NCI-H2227 treated with DMSO at 0.1 percent for 48 hours (cell line): ENCODE results near the gene PLA2G4B.

Source experiments
- DNase-seq: peaks from one replicate; lab custom pipeline; 2025; lab: John Stamatoyannopoulos, UW

The PLA2G4B gene

GRCh38 chr15:41851755-41852370 lies 13.2 kb downstream of the PLA2G4B start:
- no peak for DNase-seq

DNA sequence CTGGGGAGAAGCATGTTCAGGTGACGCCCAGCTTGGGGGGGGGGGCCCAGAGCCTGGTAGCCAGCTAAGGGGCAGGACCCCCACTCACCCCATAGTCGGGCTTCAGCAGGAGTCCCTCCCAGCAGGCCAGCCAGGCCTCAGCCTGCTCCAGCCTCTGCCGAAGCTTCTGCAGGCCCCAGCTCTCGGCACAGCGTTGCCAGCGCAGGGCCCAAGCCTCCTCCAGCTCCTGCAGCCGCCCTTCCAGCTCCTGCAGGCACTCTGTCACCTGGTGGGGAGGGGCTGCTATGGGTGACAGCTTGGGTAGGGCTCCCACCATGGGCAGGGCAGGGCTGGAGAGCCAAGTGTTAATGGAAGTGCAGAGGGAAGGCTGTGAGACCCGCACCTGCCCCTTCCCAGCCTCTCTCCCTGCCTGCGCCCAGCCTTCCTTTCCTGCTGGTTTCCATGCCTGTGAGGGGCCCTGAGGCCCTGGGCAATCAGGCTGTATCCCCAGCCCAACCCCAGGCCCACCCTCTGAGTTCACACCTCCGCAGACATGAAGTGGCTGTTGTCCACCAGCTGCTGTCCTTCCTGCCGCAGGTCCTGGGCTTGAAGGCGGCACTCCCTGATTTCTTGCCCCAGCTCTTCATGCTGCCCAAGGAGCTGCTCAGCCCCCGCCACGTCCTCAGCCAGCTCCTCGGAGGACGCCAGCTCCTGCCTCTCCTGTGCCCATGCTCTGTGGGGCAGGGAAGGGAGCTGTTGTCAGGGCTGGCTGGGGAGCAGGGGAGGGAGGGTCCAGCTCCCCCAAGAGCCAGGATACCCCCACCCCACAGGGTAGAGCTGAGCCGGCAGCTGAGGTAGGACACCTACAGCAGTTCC lies 14.3 kb downstream of the PLA2G4B start:
- DNase-seq, result no peak

GRCh38 chr15:41853831-41854230 lies 15.2 kb downstream of the PLA2G4B start:
- DNase-seq, result no peak

DNA sequence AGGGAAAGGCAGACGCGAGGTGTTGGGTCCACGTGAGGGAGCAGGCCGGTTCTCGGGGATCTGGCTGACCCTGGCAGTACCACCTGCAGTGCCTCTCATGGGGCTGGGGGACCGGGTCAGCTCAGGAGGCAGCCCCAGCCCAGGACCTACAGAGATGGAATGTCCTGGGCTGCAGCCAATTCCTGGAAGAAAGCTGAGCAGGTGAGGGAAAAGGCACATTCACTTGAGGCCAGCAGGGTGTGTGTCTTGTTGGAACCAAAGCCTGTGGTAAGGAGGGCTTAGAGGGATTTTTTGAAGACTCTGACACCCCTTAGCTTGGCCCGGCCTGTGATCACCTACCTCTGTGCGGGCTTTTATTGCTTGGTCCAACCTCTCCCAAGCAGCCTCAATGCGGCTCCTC lies 15.8 kb downstream of the PLA2G4B start:
- no peak for DNase-seq

DNA sequence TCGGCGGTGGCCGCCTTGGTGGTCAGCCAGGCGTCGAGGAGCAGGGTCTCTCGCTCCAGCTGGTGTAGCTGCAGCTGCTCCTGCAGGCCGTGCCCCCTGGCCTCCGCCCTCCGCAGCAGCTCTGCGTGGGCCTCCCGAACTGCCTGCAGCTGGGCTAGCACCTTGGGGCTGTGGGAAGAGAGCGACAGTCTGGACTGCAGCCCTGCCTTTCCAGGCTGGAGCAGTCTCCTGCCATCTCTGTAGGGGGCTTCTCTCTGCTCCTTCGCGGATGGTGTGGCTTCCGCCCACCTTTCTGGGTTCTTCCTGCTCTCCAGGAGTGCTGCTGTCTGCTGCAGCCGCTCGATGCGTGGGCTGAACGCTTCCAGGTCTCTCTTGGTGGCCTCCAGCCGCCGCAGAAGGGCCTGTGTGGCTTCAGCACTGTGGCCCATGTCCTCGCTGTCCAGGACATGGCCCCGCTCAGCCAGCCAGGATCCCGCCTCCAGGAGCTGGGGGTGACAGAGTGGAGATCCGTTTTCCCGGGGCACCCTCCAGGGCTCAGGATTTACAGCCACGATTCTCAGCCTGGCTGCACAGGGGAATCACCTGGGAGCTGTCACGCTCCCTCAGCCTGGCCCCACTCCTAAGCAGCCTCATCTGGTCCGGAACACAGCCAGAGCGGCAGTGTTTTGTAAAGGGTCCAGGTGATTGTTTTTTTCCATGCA lies 16.8 kb downstream of the PLA2G4B start:
- DNase-seq, result no peak

GRCh38 chr15:41856262-41856661 lies 17.6 kb downstream of the PLA2G4B start:
- DNase-seq, result no peak

- DNase-seq, result no peak
These were observed 18.1 kb downstream of the PLA2G4B start for GRCh38 chr15:41856716-41857115.

GRCh38 chr15:41857316-41857715 lies 18.7 kb downstream of the PLA2G4B start:
- no peak for DNase-seq

DNA sequence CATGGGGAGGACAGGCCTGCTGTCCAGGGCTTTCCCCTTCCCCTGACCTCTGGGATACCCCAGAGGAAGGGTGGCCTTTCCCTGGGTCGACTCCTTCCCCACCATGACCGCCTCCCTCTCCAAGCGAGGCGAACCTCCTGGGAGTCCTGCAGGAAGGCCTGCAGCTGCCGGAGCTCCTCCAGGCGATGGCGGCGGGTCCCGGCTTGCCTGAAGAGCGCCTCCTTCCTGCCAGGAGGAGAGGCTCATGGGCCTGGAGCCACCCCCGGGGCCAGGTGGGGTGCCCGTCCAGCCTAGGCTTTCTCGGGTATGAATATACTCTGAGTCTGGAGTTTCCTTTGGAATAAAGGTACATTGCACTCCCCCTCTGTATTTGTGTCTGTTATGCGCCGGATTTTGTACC lies 20.1 kb downstream of the PLA2G4B start:
- DNase-seq, result no peak

- no peak for DNase-seq
These were observed 21.6 kb downstream of the PLA2G4B start for GRCh38 chr15:41860049-41860828.

- DNase-seq, result no peak
These were observed 23.2 kb downstream of the PLA2G4B start for GRCh38 chr15:41861736-41862356.

- DNase-seq, result no peak
These were observed 24.0 kb downstream of the PLA2G4B start for GRCh38 chr15:41862515-41863116.

DNA sequence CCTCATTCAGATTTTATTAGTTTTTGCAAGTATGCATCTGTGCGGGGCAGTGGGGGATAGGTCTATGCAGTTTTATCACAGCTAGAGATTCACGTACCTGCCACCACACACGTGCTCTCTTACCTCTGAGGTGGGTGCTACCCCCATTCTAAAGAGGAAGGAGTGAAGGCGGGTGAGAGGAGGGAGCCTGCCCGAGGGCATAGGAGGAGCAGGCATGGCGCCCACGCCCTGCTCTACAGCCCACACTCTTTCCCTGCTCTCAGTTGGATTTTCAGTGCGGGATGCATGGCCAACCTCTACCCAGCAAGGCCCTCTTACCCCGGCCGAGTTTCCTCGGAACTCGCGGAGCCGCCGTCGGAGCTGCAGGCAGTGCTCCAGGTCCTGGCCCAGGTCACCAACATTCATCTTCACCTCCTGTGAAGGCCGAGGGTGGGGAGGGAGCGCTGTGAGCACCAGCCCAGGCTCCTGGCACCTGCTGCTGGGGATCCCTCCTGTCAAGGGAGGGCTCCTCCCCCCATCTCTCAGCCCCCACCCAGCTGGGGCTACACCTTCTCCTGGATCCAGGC lies 26.9 kb downstream of the PLA2G4B start:
- DNase-seq, result no peak

DNA sequence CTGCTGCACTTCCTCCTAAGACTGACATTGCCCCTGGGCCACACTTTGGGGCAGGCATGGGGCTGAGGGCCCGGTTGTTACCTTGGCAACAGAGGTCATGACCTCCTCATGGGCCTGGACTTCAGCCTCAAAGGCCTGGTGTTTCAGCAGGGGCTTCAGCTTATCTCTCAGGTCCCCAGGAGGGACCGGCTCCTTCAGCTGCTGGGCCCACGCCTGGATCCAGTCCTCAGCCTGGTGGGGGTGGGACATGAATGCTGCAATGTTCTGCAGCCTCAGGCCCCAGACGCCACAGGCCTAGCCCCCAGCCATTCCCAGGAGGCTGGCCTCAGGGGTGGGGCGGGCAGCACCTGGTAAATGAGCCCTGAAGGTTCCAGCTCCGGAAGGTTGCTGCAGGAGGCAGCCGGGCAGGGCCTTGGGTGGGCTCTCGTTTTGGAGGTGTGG lies 27.6 kb downstream of the PLA2G4B start:
- DNase-seq, result no peak

- no peak for DNase-seq
These were observed 28.4 kb downstream of the PLA2G4B start for GRCh38 chr15:41866872-41867579.

DNA sequence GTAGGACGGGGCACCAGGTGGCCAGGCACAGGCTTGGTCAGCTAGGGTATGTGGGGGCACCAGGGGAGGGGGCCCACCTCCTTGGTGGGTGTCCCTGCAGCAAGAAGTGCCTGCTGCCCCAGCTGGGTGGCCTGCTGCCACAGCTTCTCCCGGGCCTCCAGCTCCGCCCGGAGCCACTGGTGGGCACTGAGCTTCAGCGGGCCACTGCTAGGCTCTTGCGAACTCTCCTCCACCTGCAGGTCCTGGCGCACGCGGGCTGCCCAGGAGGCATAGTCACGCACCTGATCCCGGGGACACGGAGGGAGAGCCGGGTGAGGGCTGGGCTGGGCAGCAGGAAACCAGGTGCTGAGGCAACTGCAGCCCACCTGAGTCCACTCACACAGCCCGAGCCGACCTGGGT lies 29.7 kb downstream of the PLA2G4B start:
- DNase-seq, result no peak

GRCh38 chr15:41869770-41870688 lies 31.4 kb downstream of the PLA2G4B start:
- no peak for DNase-seq

DNA sequence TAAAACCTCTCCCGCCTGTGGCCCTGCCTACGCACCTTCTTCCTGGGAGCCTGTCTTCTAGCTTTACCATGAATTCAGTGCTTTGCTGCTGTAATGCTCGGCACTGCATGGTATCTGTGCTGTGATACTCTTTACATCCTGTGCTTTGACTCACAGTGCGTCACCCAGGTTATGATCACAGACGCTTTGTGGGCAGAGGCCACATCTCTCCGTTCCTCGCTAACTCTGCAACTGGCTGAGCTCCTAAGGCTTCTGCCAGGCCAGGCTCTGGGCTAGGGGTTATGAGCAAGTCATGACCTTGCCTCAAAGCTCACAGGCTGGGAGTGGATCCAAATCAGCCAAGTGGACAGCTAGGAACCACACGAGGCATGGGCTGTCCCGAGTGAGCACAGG lies 32.0 kb downstream of the PLA2G4B start:
- no peak for DNase-seq
